Keratinocyte (primary cell): ENCODE results near the gene MAP1LC3A. TPM values are rescaled to one million over a fixed set of nuclear protein-coding genes. Genes with fewer than 3 reads are reported as not detected.

Experiments
- DNase-seq: peaks from one replicate; pipeline ENCODE4 v3.0.0-alpha.2; 2011; ENCODE audit warnings: low read depth, missing footprints, low spot score
- FAIRE-seq: peaks from 2 replicates; lab custom pipeline; 2011; peaks lifted over from hg19 to GRCh38; lab: Jason Lieb, UNC
- H2AFZ ChIP-seq: 2 replicates; pipeline ENCODE4 v1.6.0; 2012; ENCODE audit warnings: low read length, control low read depth, inconsistent platforms; ENCODE audit not compliant: control insufficient read depth
- H3K27ac ChIP-seq: 2 replicates; pipeline ENCODE4 v1.5.1; 2011; ENCODE audit warnings: low read length; ENCODE audit not compliant: control insufficient read depth, insufficient read depth
- H3K27me3 ChIP-seq: 3 replicates; pipeline ENCODE4 v1.6.0; 2011; ENCODE audit warnings: low read length; ENCODE audit not compliant: control insufficient read depth, insufficient read depth; ENCODE audit errors: extremely low read depth
- H3K36me3 ChIP-seq, 2 experiments: 2 replicates in 1 of 2; 3 replicates in 1 of 2; pipeline ENCODE4 v1.5.1; 2011; ENCODE audit warnings: low read length in 2 of 2, mild to moderate bottlenecking in 1 of 2; ENCODE audit not compliant: control insufficient read depth in 2 of 2, insufficient read depth in 2 of 2; ENCODE audit errors: extremely low read depth in 1 of 2
- H3K4me1 ChIP-seq: 3 replicates; pipeline ENCODE4 v1.5.1; 2011; ENCODE audit warnings: low read length; ENCODE audit not compliant: control insufficient read depth, insufficient read depth; ENCODE audit errors: extremely low read depth
- H3K4me2 ChIP-seq: 3 replicates; pipeline ENCODE4 v1.6.0; 2011; ENCODE audit warnings: low read depth, low read length; ENCODE audit not compliant: control insufficient read depth, insufficient read depth; ENCODE audit errors: extremely low read depth
- H3K4me3 ChIP-seq, 3 experiments: fragments of 200-600 bp in 1 of 3; sonication (generic) in 1 of 3; 2 replicates in 2 of 3; 3 replicates in 1 of 3; pipeline ENCODE4 v1.5.1; 2011 to 2016; ENCODE audit warnings: low read length in 3 of 3, mild to moderate bottlenecking in 3 of 3, control low read depth in 2 of 3, inconsistent platforms in 1 of 3, low read depth in 1 of 3, mixed read lengths in 1 of 3, mixed run types in 1 of 3, moderate library complexity in 1 of 3; ENCODE audit not compliant: control insufficient read depth in 2 of 3, insufficient read depth in 2 of 3; ENCODE audit errors: extremely low read depth in 1 of 3
- H3K79me2 ChIP-seq: 2 replicates; pipeline ENCODE4 v1.6.0; 2012; ENCODE audit warnings: low read length; ENCODE audit not compliant: control insufficient read depth, insufficient read depth
- H3K9ac ChIP-seq: 3 replicates; pipeline ENCODE4 v1.6.0; 2011; ENCODE audit warnings: low read length; ENCODE audit not compliant: control insufficient read depth, insufficient read depth; ENCODE audit errors: extremely low read depth
- H3K9me1 ChIP-seq: 3 replicates; pipeline ENCODE4 v1.6.0; 2011; ENCODE audit warnings: low read length; ENCODE audit not compliant: control insufficient read depth, insufficient read depth; ENCODE audit errors: extremely low read depth
- H3K9me3 ChIP-seq: 2 replicates; pipeline ENCODE4 v1.5.1; 2012; ENCODE audit warnings: low read depth, low read length; ENCODE audit not compliant: control insufficient read depth
- H4K20me1 ChIP-seq: 3 replicates; pipeline ENCODE4 v1.6.0; 2011; ENCODE audit warnings: low read length; ENCODE audit not compliant: control insufficient read depth, insufficient read depth; ENCODE audit errors: extremely low read depth
- EZH2 ChIP-seq: IDR thresholded peaks from one replicate; pipeline ENCODE4 v1.6.1; 2012; ENCODE audit warnings: inconsistent platforms, mild to moderate bottlenecking, low read length, moderate library complexity
- dilution Hi-C: fragments of 300-500 bp; cut with MboI; formaldehyde crosslinking; loops from one replicate; pipeline ENCODE4 v1.7.0; 2020; ENCODE audit warnings: low sequenced_read_pairs; ENCODE audit not compliant: extremely low pct_ligation_motif_present
- polyA plus RNA-seq, 5 experiments: library from polyadenylated mRNA; depleted of rRNA in 3 of 5; stranded (reverse) in 3 of 5; stranded (forward) in 1 of 5; unstranded in 1 of 5; fragments of >200 nt; gene quantifications; 1 replicate in 1 of 5; 2 replicates in 3 of 5; 3 replicates in 1 of 5; pipeline versions ENCODE4 v1.2.1 to v1.2.3, GENCODE V29; 2011 to 2012; ENCODE audit warnings: missing spikeins in 2 of 5, low read depth in 1 of 5, low replicate concordance in 1 of 5
- TF ChIP-seq, protein P1 (sequence below), 3 experiments: IDR thresholded peaks in 1 of 3; conservative IDR thresholded peaks in 1 of 3; optimal IDR thresholded peaks in 1 of 3; 2 replicates in 2 of 3; 3 replicates in 1 of 3; pipeline versions ENCODE3 to v1.5.1; 2011; ENCODE audit warnings: low read length in 3 of 3, mild to moderate bottlenecking in 3 of 3, moderate library complexity in 2 of 3, control low read depth in 1 of 3, inconsistent platforms in 1 of 3; ENCODE audit not compliant: insufficient read depth in 2 of 3; ENCODE audit errors: extremely low read depth in 1 of 3

The MAP1LC3A gene
- polyA plus RNA-seq, 1 donor (not counting 4 experiments of a cell fraction or from before 2014, with no cell fraction given), result 1.7 TPM

DNA sequence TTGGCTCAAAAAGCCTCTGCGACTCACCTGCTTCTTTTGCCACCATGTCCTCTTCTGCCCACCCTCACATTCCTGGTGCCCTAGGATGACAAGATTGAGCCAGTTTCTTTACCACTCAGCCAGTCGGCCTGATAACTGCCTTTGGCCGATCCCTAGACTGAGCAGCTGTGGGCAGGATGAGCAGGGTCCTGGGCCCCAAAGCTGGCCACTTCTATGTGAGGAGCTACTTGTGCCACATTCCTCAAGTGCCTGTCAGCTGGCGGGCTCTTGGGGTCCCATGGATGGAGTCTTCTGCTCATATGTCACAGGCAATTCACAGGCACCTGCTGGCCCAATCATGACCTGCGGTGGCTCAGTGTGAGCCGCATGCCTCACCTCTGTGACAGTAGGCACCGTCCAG lies 25.8 kb upstream of the MAP1LC3A start:
- H3K79me2 ChIP-seq, result peaks cover 13% of the 10 kb centered on the region

DNA sequence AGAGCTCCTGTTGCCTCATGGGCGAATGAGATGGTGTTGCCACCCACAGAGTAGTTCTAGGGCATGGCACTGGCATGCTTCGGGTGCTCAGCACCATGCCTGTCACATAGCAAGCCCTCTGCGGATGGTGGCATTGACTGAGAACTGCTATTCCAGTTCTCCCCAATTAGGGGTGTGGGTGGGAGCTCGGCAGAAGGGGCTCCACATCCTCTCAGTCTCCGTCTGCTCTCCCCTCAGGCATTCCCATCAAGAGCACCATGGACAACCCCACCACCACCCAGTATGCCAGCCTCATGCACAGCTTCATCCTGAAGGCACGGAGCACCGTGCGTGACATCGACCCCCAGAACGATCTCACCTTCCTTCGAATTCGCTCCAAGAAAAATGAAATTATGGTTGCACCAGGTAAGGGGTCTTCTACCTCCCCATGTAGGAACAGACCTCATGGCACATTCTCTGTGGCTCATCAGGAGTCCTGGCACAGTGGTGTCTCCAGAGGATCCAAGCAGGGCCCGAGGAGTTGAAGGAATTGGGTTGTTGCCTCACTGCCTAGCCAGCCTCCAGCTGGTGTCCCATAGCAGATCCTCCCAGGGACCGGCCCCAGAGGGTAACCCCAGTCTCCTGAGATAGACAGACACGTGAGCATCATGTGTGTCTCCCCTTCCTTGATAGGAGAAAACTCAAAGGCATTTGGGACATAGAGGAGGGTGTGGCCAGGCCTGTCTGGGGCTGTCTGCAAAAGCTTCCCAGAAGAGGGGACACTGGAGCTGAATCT lies 23.9 kb upstream of the MAP1LC3A start:
- no peaks in the 10 kb centered on the region for H3K27me3 ChIP-seq
- no peak overlapping the region for H3K9ac ChIP-seq
- no peak overlapping the region for H2AFZ ChIP-seq
- no peak overlapping the region for H3K4me2 ChIP-seq
- H3K4me3 ChIP-seq, result no peak overlapping the region
- H3K79me2 ChIP-seq, result peaks cover 12% of the 10 kb centered on the region
- FAIRE-seq (no peak), DNase-seq (no peak)
- peaks cover 19% of the 10 kb centered on the region for H4K20me1 ChIP-seq
- TF ChIP-seq, protein P1, sequence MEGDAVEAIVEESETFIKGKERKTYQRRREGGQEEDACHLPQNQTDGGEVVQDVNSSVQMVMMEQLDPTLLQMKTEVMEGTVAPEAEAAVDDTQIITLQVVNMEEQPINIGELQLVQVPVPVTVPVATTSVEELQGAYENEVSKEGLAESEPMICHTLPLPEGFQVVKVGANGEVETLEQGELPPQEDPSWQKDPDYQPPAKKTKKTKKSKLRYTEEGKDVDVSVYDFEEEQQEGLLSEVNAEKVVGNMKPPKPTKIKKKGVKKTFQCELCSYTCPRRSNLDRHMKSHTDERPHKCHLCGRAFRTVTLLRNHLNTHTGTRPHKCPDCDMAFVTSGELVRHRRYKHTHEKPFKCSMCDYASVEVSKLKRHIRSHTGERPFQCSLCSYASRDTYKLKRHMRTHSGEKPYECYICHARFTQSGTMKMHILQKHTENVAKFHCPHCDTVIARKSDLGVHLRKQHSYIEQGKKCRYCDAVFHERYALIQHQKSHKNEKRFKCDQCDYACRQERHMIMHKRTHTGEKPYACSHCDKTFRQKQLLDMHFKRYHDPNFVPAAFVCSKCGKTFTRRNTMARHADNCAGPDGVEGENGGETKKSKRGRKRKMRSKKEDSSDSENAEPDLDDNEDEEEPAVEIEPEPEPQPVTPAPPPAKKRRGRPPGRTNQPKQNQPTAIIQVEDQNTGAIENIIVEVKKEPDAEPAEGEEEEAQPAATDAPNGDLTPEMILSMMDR (optimal IDR thresholded peaks at IDR 0.05 in 1 of 3, IDR thresholded peaks at IDR 0.05 in 1 of 3, conservative IDR thresholded peaks at IDR 0.05 in 1 of 3; ENCODE audit: extremely low read depth in 1 of 3, insufficient read depth in 2 of 3, low read length in 3 of 3), result no peak
- TF ChIP-seq EZH2, result no peak
- H3K36me3 ChIP-seq, result peaks cover 60 to 74% of the 10 kb centered on the region in 2 experiments
- no peaks in the 10 kb centered on the region for H3K9me3 ChIP-seq
- peaks cover 3% of the 10 kb centered on the region for H3K9me1 ChIP-seq
- H3K27ac ChIP-seq, result no peak overlapping the region
- dilution Hi-C loops, result no loop called here
- H3K4me1 ChIP-seq, result no peaks in the 10 kb centered on the region

More for the DNA sequence above, 25.8 kb upstream of the MAP1LC3A start:
- DNase-seq (no peak), FAIRE-seq (no peak)
- Histone ChIP-seq H2AFZ (no peak overlapping the region), H3K4me2 (no peak overlapping the region), H3K9me3 (no peaks in the 10 kb centered on the region), H4K20me1 (peaks cover 15% of the 10 kb centered on the region), H3K36me3 (peaks cover 57 to 84% of the 10 kb centered on the region in 2 experiments), H3K9ac (no peak overlapping the region), H3K4me3 (no peak overlapping the region), H3K9me1 (no peaks in the 10 kb centered on the region), H3K4me1 (no peaks in the 10 kb centered on the region), H3K27me3 (no peaks in the 10 kb centered on the region), H3K27ac (no peak overlapping the region)
- dilution Hi-C loops, result no loop called here
- TF ChIP-seq, protein P1 (optimal IDR thresholded peaks at IDR 0.05 in 1 of 3, IDR thresholded peaks at IDR 0.05 in 1 of 3, conservative IDR thresholded peaks at IDR 0.05 in 1 of 3; ENCODE audit: extremely low read depth in 1 of 3, insufficient read depth in 2 of 3, low read length in 3 of 3), result no peak
- no peak for TF ChIP-seq EZH2
